Measurements from ENCODE around the gene SNRK.

DNA sequence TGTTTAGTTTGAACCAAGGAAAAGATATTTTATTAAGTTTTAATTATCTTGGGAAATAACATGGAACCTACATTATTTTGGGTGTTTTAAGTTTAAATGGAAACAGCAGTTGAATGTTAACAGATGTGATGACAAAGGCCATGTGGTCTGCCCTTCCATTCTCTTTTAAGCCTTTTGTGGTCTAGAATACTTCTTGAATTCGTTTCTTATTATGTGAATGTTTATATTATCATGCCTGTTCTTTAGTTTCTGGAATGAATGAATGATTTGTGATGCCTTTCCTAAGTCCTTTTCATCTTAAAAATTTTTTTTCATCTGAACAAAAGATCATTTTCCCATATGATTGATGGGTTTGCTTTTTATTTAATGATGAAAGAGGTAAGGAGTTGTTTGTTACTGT is 44.6 kb downstream of the SNRK start:
- no peak for TF ChIP-seq CTCF (IDR thresholded peaks at IDR 0.05)
- no peak for TF ChIP-seq POLR2AphosphoS5 (IDR thresholded peaks at IDR 0.05)
- TF ChIP-seq POLR2A (IDR thresholded peaks at IDR 0.05) = no peak
- no peak for TF ChIP-seq EP300 (IDR thresholded peaks at IDR 0.05)
